ENCODE measurements around the gene OR13C3. TPM values are rescaled to one million over a fixed set of nuclear protein-coding genes. Genes with fewer than 3 reads are reported as not detected.

The OR13C3 gene
- total RNA-seq, result not detected
- not detected for polyA plus RNA-seq (2013, experiment 1 of 2)
- not detected for polyA plus RNA-seq (2013, experiment 2 of 2)
- long read RNA-seq, experiment 1, result 0 reads
- long read RNA-seq, experiment 2, result 0 reads
- long read RNA-seq, experiment 3, result 0 reads
- long read RNA-seq, experiment 4, result 0 reads

- no peak within 1 kb of the TSS for H3K4me3 ChIP-seq (ENCODE audit: low read length)
- H3K36me3 Mint-ChIP-seq (ENCODE audit: low read depth), result no peaks in the 10 kb centered on the region
- no peak for DNase-seq
- H3K27ac Mint-ChIP-seq, result no peak within 1 kb of the TSS
- TF ChIP-seq, protein P1, sequence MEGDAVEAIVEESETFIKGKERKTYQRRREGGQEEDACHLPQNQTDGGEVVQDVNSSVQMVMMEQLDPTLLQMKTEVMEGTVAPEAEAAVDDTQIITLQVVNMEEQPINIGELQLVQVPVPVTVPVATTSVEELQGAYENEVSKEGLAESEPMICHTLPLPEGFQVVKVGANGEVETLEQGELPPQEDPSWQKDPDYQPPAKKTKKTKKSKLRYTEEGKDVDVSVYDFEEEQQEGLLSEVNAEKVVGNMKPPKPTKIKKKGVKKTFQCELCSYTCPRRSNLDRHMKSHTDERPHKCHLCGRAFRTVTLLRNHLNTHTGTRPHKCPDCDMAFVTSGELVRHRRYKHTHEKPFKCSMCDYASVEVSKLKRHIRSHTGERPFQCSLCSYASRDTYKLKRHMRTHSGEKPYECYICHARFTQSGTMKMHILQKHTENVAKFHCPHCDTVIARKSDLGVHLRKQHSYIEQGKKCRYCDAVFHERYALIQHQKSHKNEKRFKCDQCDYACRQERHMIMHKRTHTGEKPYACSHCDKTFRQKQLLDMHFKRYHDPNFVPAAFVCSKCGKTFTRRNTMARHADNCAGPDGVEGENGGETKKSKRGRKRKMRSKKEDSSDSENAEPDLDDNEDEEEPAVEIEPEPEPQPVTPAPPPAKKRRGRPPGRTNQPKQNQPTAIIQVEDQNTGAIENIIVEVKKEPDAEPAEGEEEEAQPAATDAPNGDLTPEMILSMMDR (conservative IDR thresholded peaks at IDR 0.05), result no peak
- H3K27ac ChIP-seq (ENCODE audit: low read depth, low read length), result no peak within 1 kb of the TSS
- no peaks in the 10 kb centered on the region for H3K27me3 Mint-ChIP-seq (ENCODE audit: insufficient read depth)
- no peaks in the 10 kb centered on the region for H3K4me1 Mint-ChIP-seq
- no peaks in the 10 kb centered on the region for H3K9me3 Mint-ChIP-seq
- 90 to 93% methylated on average over 4 to 5 of the region's 5 CpGs for WGBS, 2 experiments (ENCODE audit: insufficient coverage in 1 of 2, insufficient read length in 1 of 2)
- H3K36me3 ChIP-seq (ENCODE audit: control insufficient read depth, insufficient read depth, low read length), result no peaks in the 10 kb centered on the region
- H3K4me3 Mint-ChIP-seq, result no peak within 1 kb of the TSS
- H3K27me3 ChIP-seq (ENCODE audit: control insufficient read depth, insufficient read depth, low read length, poor library complexity, severe bottlenecking), result no peaks in the 10 kb centered on the region
- no peak within 1 kb of the TSS for H3K9ac ChIP-seq (ENCODE audit: extremely low read depth, low read length, poor library complexity, severe bottlenecking)
- H3K9me3 ChIP-seq (ENCODE audit: control insufficient read depth, low read length), result no peaks in the 10 kb centered on the region
- no peaks in the 10 kb centered on the region for H3K4me1 ChIP-seq (ENCODE audit: control insufficient read depth, insufficient read depth, low read length)
Observed at GRCh38 chr9:104536756-104537155, at the start of gene OR13C3. Gene OR13C3 (minus strand): TSS chr9:104536856. CDS start chr9:104536723, 133 bp downstream.

DNA sequence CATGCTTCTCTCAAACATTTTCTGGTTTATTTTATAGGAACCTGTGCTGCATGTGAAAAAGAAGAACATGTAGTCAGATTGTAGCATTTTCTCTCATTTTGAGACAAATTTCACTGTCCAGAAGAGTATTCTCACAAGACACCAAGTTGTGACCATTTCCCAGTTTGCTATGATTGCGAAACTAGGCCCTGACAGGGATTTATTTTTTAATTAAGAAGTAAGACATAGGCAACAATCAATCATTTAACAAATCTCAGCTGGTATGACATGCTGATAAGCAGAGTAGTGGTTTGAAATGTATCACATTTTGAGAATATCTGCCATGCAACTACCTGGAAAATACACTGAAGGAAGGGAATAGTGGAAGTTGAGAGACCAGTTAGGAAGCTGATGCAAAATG, 43.9 kb upstream of the OR13C3 start:
- H3K36me3 ChIP-seq (ENCODE audit: control insufficient read depth, insufficient read depth, low read length), result no peaks in the 10 kb centered on the region
- H3K27ac ChIP-seq (ENCODE audit: low read depth, low read length), result no peak overlapping the region
- H3K9me3 Mint-ChIP-seq, result no peaks in the 10 kb centered on the region
- H3K27ac Mint-ChIP-seq, result no peak overlapping the region
- no peaks in the 10 kb centered on the region for H3K27me3 ChIP-seq (ENCODE audit: control insufficient read depth, insufficient read depth, low read length, poor library complexity, severe bottlenecking)
- H3K4me1 ChIP-seq (ENCODE audit: control insufficient read depth, insufficient read depth, low read length), result no peaks in the 10 kb centered on the region
- no peak overlapping the region for H3K4me3 Mint-ChIP-seq
- no peak overlapping the region for H3K9ac ChIP-seq (ENCODE audit: extremely low read depth, low read length, poor library complexity, severe bottlenecking)
- 100% methylated on average over 1 of the region's 1 CpG; no CpG with 5 or more reads in 1 of the 2 experiments for WGBS, 2 experiments (ENCODE audit: insufficient coverage in 1 of 2, insufficient read length in 1 of 2)
- no peak overlapping the region for H3K4me3 ChIP-seq (ENCODE audit: low read length)
- no peak for DNase-seq
- TF ChIP-seq, protein P1 (conservative IDR thresholded peaks at IDR 0.05), result no peak
- H3K27me3 Mint-ChIP-seq (ENCODE audit: insufficient read depth), result no peaks in the 10 kb centered on the region
- H3K4me1 Mint-ChIP-seq, result no peaks in the 10 kb centered on the region
- H3K36me3 Mint-ChIP-seq (ENCODE audit: low read depth), result no peaks in the 10 kb centered on the region
- no peaks in the 10 kb centered on the region for H3K9me3 ChIP-seq (ENCODE audit: control insufficient read depth, low read length)

DNA sequence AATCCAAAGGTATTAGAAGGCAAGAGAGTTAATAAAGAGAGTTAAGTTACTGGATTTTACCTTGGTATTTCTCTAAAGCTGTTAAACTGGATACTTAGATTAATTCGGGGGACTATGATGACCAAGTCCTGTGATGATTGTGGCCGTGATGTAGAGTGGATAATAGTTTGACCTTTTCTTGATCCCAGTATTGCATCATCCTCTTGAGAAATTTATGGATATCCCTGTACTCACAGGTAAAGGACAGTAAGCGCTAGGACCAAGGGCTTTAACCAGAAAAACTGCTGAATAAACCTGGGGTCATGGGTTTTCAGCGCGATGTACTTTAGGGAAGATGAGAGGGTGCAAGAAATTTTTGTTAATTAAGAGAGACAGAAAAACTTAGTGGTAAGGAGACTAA, 40.6 kb upstream of the OR13C3 start:
- Histone ChIP-seq H3K36me3 (ENCODE audit: control insufficient read depth, insufficient read depth, low read length) (no peaks in the 10 kb centered on the region), H3K9me3 (ENCODE audit: control insufficient read depth, low read length) (no peaks in the 10 kb centered on the region), H3K27me3 (ENCODE audit: control insufficient read depth, insufficient read depth, low read length, poor library complexity, severe bottlenecking) (no peaks in the 10 kb centered on the region), H3K4me1 (ENCODE audit: control insufficient read depth, insufficient read depth, low read length) (no peaks in the 10 kb centered on the region), H3K4me3 (ENCODE audit: low read length) (no peak overlapping the region), H3K9ac (ENCODE audit: extremely low read depth, low read length, poor library complexity, severe bottlenecking) (no peak overlapping the region), H3K27ac (ENCODE audit: low read depth, low read length) (no peak overlapping the region)
- no peaks in the 10 kb centered on the region for H3K27me3 Mint-ChIP-seq (ENCODE audit: insufficient read depth)
- no peak for DNase-seq
- TF ChIP-seq, protein P1 (conservative IDR thresholded peaks at IDR 0.05), result no peak
- H3K9me3 Mint-ChIP-seq, result no peaks in the 10 kb centered on the region
- 90 to 93% methylated on average over 4 to 5 of the region's 5 CpGs for WGBS, 2 experiments (ENCODE audit: insufficient coverage in 1 of 2, insufficient read length in 1 of 2)
- no peak overlapping the region for H3K27ac Mint-ChIP-seq
- H3K4me1 Mint-ChIP-seq, result no peaks in the 10 kb centered on the region
- no peaks in the 10 kb centered on the region for H3K36me3 Mint-ChIP-seq (ENCODE audit: low read depth)
- H3K4me3 Mint-ChIP-seq, result no peak overlapping the region
